Stomach (tissue), 4 donors: ENCODE data around the gene LIN7A.

Experiments used
- POLR2A ChIP-seq, 4 donors: fragments of 450-650 bp; IDR thresholded peaks; one replicate each; pipeline ENCODE4 v1.6.1; 2016; ENCODE audit warnings: antibody characterized with exemption in 4 of 4, control low read depth in 2 of 4, mild to moderate bottlenecking in 1 of 4, moderate library complexity in 1 of 4
- TF ChIP-seq, protein P1 (sequence below), 7 experiments: fragments of 450-650 bp in 4 of 7; fragments of 200-600 bp in 3 of 7; sonication (generic) in 3 of 7; IDR thresholded peaks; one replicate each; pipeline ENCODE4 v1.5.1; 2016 to 2019; ENCODE audit warnings: antibody characterized with exemption in 7 of 7, control low read depth in 2 of 7, mild to moderate bottlenecking in 1 of 7

DNA sequence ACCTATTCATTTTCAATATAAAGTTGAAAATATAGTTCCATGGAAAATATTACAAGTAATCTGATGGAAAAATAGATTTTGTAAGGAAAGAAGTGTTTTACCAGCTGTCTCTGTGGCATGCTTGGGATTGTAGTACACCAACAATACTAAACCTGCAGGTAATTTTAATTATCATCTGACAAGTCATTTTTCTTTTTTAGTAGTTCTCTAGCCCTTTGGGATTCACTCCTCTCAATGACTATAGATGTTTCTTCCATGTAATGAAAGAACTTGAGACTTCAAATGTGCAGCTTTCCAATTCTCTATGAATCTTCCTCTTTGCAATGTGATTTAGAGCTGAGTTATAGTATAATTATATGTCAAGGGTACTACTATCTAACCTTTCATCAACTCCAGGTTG lies 14.7 kb upstream of the LIN7A start:
- no peak for TF ChIP-seq POLR2A (IDR thresholded peaks at IDR 0.05)
- TF ChIP-seq, protein P1, sequence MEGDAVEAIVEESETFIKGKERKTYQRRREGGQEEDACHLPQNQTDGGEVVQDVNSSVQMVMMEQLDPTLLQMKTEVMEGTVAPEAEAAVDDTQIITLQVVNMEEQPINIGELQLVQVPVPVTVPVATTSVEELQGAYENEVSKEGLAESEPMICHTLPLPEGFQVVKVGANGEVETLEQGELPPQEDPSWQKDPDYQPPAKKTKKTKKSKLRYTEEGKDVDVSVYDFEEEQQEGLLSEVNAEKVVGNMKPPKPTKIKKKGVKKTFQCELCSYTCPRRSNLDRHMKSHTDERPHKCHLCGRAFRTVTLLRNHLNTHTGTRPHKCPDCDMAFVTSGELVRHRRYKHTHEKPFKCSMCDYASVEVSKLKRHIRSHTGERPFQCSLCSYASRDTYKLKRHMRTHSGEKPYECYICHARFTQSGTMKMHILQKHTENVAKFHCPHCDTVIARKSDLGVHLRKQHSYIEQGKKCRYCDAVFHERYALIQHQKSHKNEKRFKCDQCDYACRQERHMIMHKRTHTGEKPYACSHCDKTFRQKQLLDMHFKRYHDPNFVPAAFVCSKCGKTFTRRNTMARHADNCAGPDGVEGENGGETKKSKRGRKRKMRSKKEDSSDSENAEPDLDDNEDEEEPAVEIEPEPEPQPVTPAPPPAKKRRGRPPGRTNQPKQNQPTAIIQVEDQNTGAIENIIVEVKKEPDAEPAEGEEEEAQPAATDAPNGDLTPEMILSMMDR (IDR thresholded peaks at IDR 0.05) = no peak
